B cell (primary cell): ENCODE measurements around the gene PSMD8. TPM values are rescaled to one million over a fixed set of nuclear protein-coding genes. Genes with fewer than 3 reads are reported as not detected.

Experiments
- ATAC-seq: fragments of 200-7000 bp; cut with Tn5 transposase; one replicate; pipeline ENCODE4 v1.10.0; 2021; ENCODE audit warnings: low read depth, mild to moderate bottlenecking, moderate number of reproducible peaks, moderate library complexity
- CTCF ChIA-PET: fragments of 350-600 bp; sonication (Branson Sonifier 250); formaldehyde crosslinking; loops from one replicate; lab custom pipeline; 2021; ENCODE audit warnings: antibody characterized with exemption, inconsistent platforms; lab: Charles Lee
- POLR2A ChIA-PET: fragments of 350-600 bp; sonication (Branson Sonifier 250); formaldehyde crosslinking; loops from one replicate; lab custom pipeline; 2021; ENCODE audit warnings: antibody characterized with exemption; lab: Charles Lee
- DNase-seq: peaks from one replicate; pipeline ENCODE4 v3.0.0; 2013
- H2AFZ ChIP-seq: 2 replicates; pipeline ENCODE4 v1.6.1; 2012; ENCODE audit warnings: mild to moderate bottlenecking, low read depth, low read length; ENCODE audit not compliant: insufficient read depth, poor library complexity, severe bottlenecking
- H3K27ac ChIP-seq, 2 donors: 1 replicate in 1 of 2; 2 replicates in 1 of 2; pipeline ENCODE4 v1.5.1; 2012 to 2013; ENCODE audit warnings: low read length in 2 of 2, mild to moderate bottlenecking in 2 of 2, moderate library complexity in 1 of 2
- H3K27me3 ChIP-seq, 4 experiments: fragments of 200-600 bp in 1 of 4; sonication (generic) in 1 of 4; replicated peaks in 1 of 4; 1 replicate in 2 of 4; 2 replicates in 2 of 4; pipeline versions ENCODE4 v1.6.1 to v1.7.0; 2013 to 2016; ENCODE audit warnings: low read length in 3 of 4, mild to moderate bottlenecking in 2 of 4, mixed read lengths in 1 of 4, moderate library complexity in 1 of 4; ENCODE audit not compliant: insufficient read depth in 4 of 4, control insufficient read depth in 3 of 4; ENCODE audit errors: control extremely low read depth in 1 of 4
- H3K36me3 ChIP-seq, 2 experiments: replicated peaks in 1 of 2; 1 replicate in 1 of 2; 2 replicates in 1 of 2; pipeline versions ENCODE4 v1.6.1 to v1.7.1; 2013; ENCODE audit warnings: low read length in 1 of 2; ENCODE audit not compliant: insufficient read depth in 2 of 2, control insufficient read depth in 1 of 2; ENCODE audit errors: control extremely low read depth in 1 of 2, extremely low read depth in 1 of 2
- H3K4me1 ChIP-seq, 2 donors: fragments of 200-600 bp in 1 of 2; sonication (generic) in 1 of 2; 1 replicate in 1 of 2; 2 replicates in 1 of 2; pipeline versions ENCODE4 v1.5.1 to v1.6.1; 2013 to 2017; ENCODE audit warnings: low read length in 2 of 2; ENCODE audit not compliant: control insufficient read depth in 2 of 2, insufficient read depth in 2 of 2
- H3K4me2 ChIP-seq: replicated peaks from 2 replicates; pipeline ENCODE3; 2012; ENCODE audit warnings: mild to moderate bottlenecking, low read depth, low read length; ENCODE audit not compliant: poor library complexity, severe bottlenecking
- H3K4me3 ChIP-seq, 5 experiments: fragments of 200-600 bp in 1 of 5; sonication (generic) in 1 of 5; 1 replicate in 3 of 5; 2 replicates in 2 of 5; pipeline versions ENCODE4 v1.5.1 to v1.7.0; 2011 to 2016; ENCODE audit warnings: low read length in 4 of 5, mild to moderate bottlenecking in 4 of 5, low read depth in 2 of 5, control low read depth in 1 of 5, moderate library complexity in 1 of 5; ENCODE audit not compliant: insufficient read depth in 1 of 5; ENCODE audit errors: control extremely low read depth in 1 of 5, extremely low read depth in 1 of 5
- H3K79me2 ChIP-seq: fragments of 200-600 bp; sonication (generic); one replicate; pipeline ENCODE4 v1.6.0; 2016; ENCODE audit warnings: low read length; ENCODE audit not compliant: control insufficient read depth, insufficient read depth
- H3K9ac ChIP-seq: fragments of 200-600 bp; sonication (generic); 2 replicates; pipeline ENCODE4 v1.6.1; 2017; ENCODE audit warnings: mild to moderate bottlenecking, low read length, moderate library complexity
- H3K9me3 ChIP-seq, 3 donors: one replicate each; pipeline versions ENCODE4 v1.6.1 to v1.7.1; 2013; ENCODE audit warnings: low read length in 2 of 3; ENCODE audit not compliant: control insufficient read depth in 2 of 3, insufficient read depth in 1 of 3; ENCODE audit errors: control extremely low read depth in 1 of 3
- H4K20me1 ChIP-seq: 2 replicates; pipeline ENCODE4 v1.6.0; 2012; ENCODE audit warnings: mild to moderate bottlenecking, low read length; ENCODE audit not compliant: insufficient read depth, control insufficient read depth, poor library complexity, severe bottlenecking
- H3K27ac Mint-ChIP-seq: one replicate; pipeline ENCODE4 v1.8.0; 2021; ENCODE audit warnings: mixed read lengths
- H3K27me3 Mint-ChIP-seq: one replicate; pipeline ENCODE4 v1.8.0; 2021; ENCODE audit warnings: mixed read lengths
- H3K4me1 Mint-ChIP-seq: one replicate; pipeline ENCODE4 v1.8.0; 2021; ENCODE audit warnings: mixed read lengths
- H3K4me3 Mint-ChIP-seq: one replicate; pipeline ENCODE4 v1.8.0; 2021; ENCODE audit warnings: mixed read lengths
- H3K9me3 Mint-ChIP-seq: one replicate; pipeline ENCODE4 v1.8.0; 2022; ENCODE audit warnings: mixed read lengths; ENCODE audit not compliant: insufficient read depth
- EZH2 ChIP-seq: IDR thresholded peaks from 2 replicates; pipeline ENCODE4 v1.6.1; 2012; ENCODE audit warnings: borderline replicate concordance, low read depth, mild to moderate bottlenecking, moderate library complexity, low read length; ENCODE audit not compliant: insufficient read depth, poor library complexity, severe bottlenecking
- WGBS: methylation state at CpG from one replicate; pipeline ENCODE4 v1.1.5; 2013; ENCODE audit warnings: missing lambda C conversion rate; ENCODE audit not compliant: insufficient coverage; 5-methylcytosine and 5-hydroxymethylcytosine counted together
- intact Hi-C: fragments of 100-400 bp; cut with micrococcal nuclease; formaldehyde crosslinking; loops from one replicate; pipeline ENCODE4 v1.10.0; 2022
- polyA plus RNA-seq: library from polyadenylated mRNA; depleted of rRNA; stranded (reverse); fragments of >200 nt; gene quantifications from 2 replicates; pipeline ENCODE4 v1.2.3, GENCODE V29; 2012
- total RNA-seq, 2 donors: library from RNA; stranded (reverse); fragments of 120-200 nt in 1 of 2; gene quantifications; 1 replicate in 1 of 2; 2 replicates in 1 of 2; pipeline versions ENCODE4 v1.2.3 to v1.2.4, GENCODE V29; 2013 to 2022
- TF ChIP-seq, protein P1 (sequence below): fragments of 200-600 bp; IDR thresholded peaks from one replicate; pipeline ENCODE4 v1.8.0; 2022; ENCODE audit warnings: antibody characterized with exemption, mild to moderate bottlenecking

The PSMD8 gene
- total and polyA plus RNA-seq, 2 donors (not counting 1 experiment from before 2014, with no cell fraction given): 88.1 to 122 TPM

DNA sequence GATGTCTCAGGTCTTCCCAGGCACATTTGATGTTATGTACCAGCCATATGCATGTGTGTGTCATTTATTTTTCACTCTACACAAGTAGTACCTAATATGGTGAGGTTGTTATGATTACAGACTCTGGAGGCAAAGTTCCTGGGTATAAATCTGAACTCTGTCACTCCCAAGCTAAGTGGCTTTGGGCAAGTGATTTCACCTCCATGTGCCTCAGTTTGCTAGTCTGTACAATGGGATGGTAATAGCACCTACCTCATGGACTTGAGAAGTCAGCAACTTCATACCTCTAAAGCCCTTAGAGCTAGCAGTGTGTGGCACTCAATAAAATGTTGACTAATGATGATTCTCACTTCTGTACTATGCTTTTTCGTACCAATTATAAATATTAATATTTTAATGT lies 42.6 kb upstream of the PSMD8 start:
- Histone ChIP-seq H3K27me3 (no peaks in the 10 kb centered on the region), H3K36me3 (peaks cover 0 to 8% of the 10 kb centered on the region in 2 experiments), H3K27ac (no peak overlapping the region), H3K9ac (no peak overlapping the region), H2AFZ (no peak overlapping the region), H3K4me3 (no peak overlapping the region), H3K9me3 (no peaks in the 10 kb centered on the region), H3K4me2 (no peak overlapping the region), H4K20me1 (no peaks in the 10 kb centered on the region), H3K79me2 (no peaks in the 10 kb centered on the region), H3K4me1 (peaks cover 0 to 4% of the 10 kb centered on the region in 2 donors)
- intact Hi-C loops: loop anchor here (10.0 kb wide), 2 partner anchors 607 to 1117 kb away; partner anchors contain the start of genes ZNF383 and ZNF585B
- DNase-seq (no peak), ATAC-seq (no peak)
- TF ChIP-seq EZH2: no peak
- TF ChIP-seq, protein P1, sequence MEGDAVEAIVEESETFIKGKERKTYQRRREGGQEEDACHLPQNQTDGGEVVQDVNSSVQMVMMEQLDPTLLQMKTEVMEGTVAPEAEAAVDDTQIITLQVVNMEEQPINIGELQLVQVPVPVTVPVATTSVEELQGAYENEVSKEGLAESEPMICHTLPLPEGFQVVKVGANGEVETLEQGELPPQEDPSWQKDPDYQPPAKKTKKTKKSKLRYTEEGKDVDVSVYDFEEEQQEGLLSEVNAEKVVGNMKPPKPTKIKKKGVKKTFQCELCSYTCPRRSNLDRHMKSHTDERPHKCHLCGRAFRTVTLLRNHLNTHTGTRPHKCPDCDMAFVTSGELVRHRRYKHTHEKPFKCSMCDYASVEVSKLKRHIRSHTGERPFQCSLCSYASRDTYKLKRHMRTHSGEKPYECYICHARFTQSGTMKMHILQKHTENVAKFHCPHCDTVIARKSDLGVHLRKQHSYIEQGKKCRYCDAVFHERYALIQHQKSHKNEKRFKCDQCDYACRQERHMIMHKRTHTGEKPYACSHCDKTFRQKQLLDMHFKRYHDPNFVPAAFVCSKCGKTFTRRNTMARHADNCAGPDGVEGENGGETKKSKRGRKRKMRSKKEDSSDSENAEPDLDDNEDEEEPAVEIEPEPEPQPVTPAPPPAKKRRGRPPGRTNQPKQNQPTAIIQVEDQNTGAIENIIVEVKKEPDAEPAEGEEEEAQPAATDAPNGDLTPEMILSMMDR: no peak
- no CpG with 5 or more reads among the region's 1 CpG for WGBS
- peaks cover 3% of the 10 kb centered on the region for H3K4me1 Mint-ChIP-seq
- ChIA-PET POLR2A (no interaction called here), CTCF (interaction anchor here (1.6 to 4.7 kb wide), 4 partner anchors 66 to 105 kb away, joined by 4 to 55 read pairs (median 9); no protein-coding TSS in a partner anchor)
- H3K27ac Mint-ChIP-seq: no peak overlapping the region
- H3K9me3 Mint-ChIP-seq: no peaks in the 10 kb centered on the region
- H3K27me3 Mint-ChIP-seq: no peaks in the 10 kb centered on the region
- H3K4me3 Mint-ChIP-seq: no peak overlapping the region

DNA sequence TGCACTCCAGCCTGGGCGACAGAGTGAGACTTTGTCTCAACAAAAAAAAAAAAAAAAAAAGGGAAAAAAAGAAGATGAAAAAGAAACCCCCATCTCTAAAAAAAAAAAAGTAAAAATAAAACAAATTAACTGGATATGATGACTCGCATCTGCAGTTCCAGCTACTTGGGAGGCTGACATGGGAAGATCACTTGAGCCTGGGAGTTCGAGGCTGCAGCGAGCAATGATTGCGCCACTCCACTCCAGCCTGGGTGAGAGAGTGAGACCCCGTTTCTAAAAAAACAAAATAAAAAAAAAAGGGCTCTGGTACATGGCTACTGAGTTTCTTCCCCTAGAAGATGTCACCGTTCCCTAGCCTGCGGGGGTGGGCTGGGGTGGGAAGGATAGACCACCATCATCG lies 41.1 kb upstream of the PSMD8 start:
- ATAC-seq (no peak), DNase-seq (no peak)
- H3K27ac Mint-ChIP-seq: no peak overlapping the region
- Histone ChIP-seq H2AFZ (no peak overlapping the region), H3K79me2 (no peaks in the 10 kb centered on the region), H3K27me3 (no peaks in the 10 kb centered on the region), H3K4me2 (no peak overlapping the region), H3K4me3 (no peak overlapping the region), H3K4me1 (peaks cover 5 to 11% of the 10 kb centered on the region in 2 donors), H4K20me1 (no peaks in the 10 kb centered on the region), H3K9ac (no peak overlapping the region), H3K27ac (no peak overlapping the region), H3K36me3 (no peaks in the 10 kb centered on the region), H3K9me3 (no peaks in the 10 kb centered on the region)
- H3K9me3 Mint-ChIP-seq: no peaks in the 10 kb centered on the region
- TF ChIP-seq, protein P1: no peak
- no peak for TF ChIP-seq EZH2
- H3K27me3 Mint-ChIP-seq: no peaks in the 10 kb centered on the region
- ChIA-PET POLR2A (interaction anchor here (0.7 kb wide), 1 partner anchor 431 kb away, joined by 4 read pairs; no protein-coding TSS in a partner anchor), CTCF (interaction anchor here (1.7 to 4.7 kb wide), 3 partner anchors 89 to 106 kb away, joined by 4 to 55 read pairs (median 14); no protein-coding TSS in a partner anchor)
- intact Hi-C loops: loop anchor here (10.0 kb wide), 2 partner anchors 608 to 1118 kb away; partner anchors contain the start of genes ZNF383 and ZNF585B
- no peak overlapping the region for H3K4me3 Mint-ChIP-seq
- WGBS: 100% methylated on average over 4 of the region's 9 CpGs
- H3K4me1 Mint-ChIP-seq: peaks cover 10% of the 10 kb centered on the region
